ENCODE results near the gene HJV. TPM values are rescaled to one million over a fixed set of nuclear protein-coding genes. Genes with fewer than 3 reads are reported as not detected.

HJV gene
- total and polyA plus RNA-seq, 2 of the 8 experiments (the other 6 are each of a cell fraction or from before 2014, with no cell fraction given): 0.32 to 0.70 TPM

DNA sequence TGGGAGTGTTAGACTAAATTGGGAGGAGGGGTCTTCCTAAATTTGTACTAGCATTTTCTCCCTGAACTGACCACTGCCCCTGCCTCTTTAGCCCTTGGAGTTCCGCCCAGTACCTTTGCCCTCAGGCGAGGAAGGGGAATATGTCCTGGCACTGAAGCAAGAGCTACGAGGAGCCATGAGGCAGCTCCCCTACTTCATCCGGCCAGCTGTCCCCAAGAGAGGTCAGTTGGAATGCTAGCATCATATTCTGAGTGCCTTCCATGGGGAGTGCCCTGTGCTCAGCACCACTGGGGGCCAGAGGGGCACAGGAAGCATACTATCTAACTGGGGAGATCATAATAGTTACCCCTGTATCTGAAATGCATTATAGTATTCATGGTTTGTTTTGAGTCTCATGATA, 46.3 kb downstream of the HJV start:
- Histone ChIP-seq H3K27ac (ENCODE audit: low read depth, low read length) (no peak overlapping the region), H4K8ac (ENCODE audit: extremely low read depth, insufficient read depth, low read length) (no peak overlapping the region), H3K56ac (replicated peaks; ENCODE audit: insufficient read length, low read depth, low read length) (no peak overlapping the region), H3K4me1 (replicated peaks in 1 of 4; ENCODE audit: control insufficient read depth in 3 of 4, insufficient read depth in 4 of 4, low read length in 3 of 4) (peaks cover 4 to 18% (median 13%) of the 10 kb centered on the region in 4 experiments; a peak in 5 of 7 replicates), H3K23ac (ENCODE audit: insufficient read length) (no peak overlapping the region), H3K4ac (replicated peaks; ENCODE audit: insufficient read length, low read depth, low read length) (no peak overlapping the region), H3K4me3 (ENCODE audit: extremely low read depth in 1 of 4, insufficient read depth in 2 of 4, low read depth in 3 of 4, low read length in 4 of 4) (no peak overlapping the region), H2AFZ (ENCODE audit: low read length) (no peak overlapping the region), H3K79me2 (ENCODE audit: control insufficient read depth in 1 of 2, insufficient read depth in 2 of 2, low read length in 2 of 2) (no peaks in the 10 kb centered on the region), H2BK12ac (ENCODE audit: low read depth, low read length) (no peak overlapping the region), H3K4me2 (ENCODE audit: insufficient read depth in 1 of 2, low read depth in 2 of 2, low read length in 2 of 2) (no peak overlapping the region), H3K23me2 (ENCODE audit: low read depth, low read length) (peaks cover 3% of the 10 kb centered on the region; the same call in 1 of the 2 replicates), H4K20me1 (replicated peaks in 1 of 2; ENCODE audit: control insufficient read depth in 1 of 2, insufficient read depth in 2 of 2, low read length in 2 of 2) (no peaks in the 10 kb centered on the region), H3K27me3 (replicated peaks in 1 of 4; ENCODE audit: control insufficient read depth in 3 of 4, extremely low read depth in 1 of 4, insufficient read depth in 3 of 4, low read length in 3 of 4) (no peaks in the 10 kb centered on the region), H3K36me3 (ENCODE audit: control insufficient read depth in 2 of 4, insufficient read depth in 4 of 4, low read length in 3 of 4) (no peaks in the 10 kb centered on the region), H2BK15ac (ENCODE audit: low read length) (no peak overlapping the region), H3K14ac (ENCODE audit: insufficient read length) (no peak overlapping the region), H2AK5ac (ENCODE audit: low read depth, low read length) (no peak overlapping the region), H3K9ac (replicated peaks in 1 of 4; ENCODE audit: extremely low read depth in 1 of 4, low read depth in 3 of 4, low read length in 3 of 4) (no peak overlapping the region), H2BK20ac (ENCODE audit: low read length) (no peak overlapping the region), H3K79me1 (ENCODE audit: low read depth, low read length) (no peaks in the 10 kb centered on the region), H4K5ac (ENCODE audit: insufficient read length, low read depth, low read length) (no peak overlapping the region), H3K18ac (ENCODE audit: extremely low read depth, low read length) (no peak overlapping the region), H3K9me3 (ENCODE audit: insufficient read depth in 2 of 2, low read depth in 1 of 2, low read length in 1 of 2) (no peaks in the 10 kb centered on the region), H2BK5ac (ENCODE audit: low read depth, low read length) (no peak overlapping the region), H2BK120ac (replicated peaks; ENCODE audit: low read depth, low read length) (no peak overlapping the region), H4K91ac (replicated peaks; ENCODE audit: insufficient read length, low read length) (no peak overlapping the region)
- POLR2A ChIA-PET (ENCODE audit: partially characterized antibody): interaction anchor here (1.0 to 1.2 kb wide), 2 partner anchors 15 to 18 kb away, joined by 3 read pairs; no protein-coding TSS in a partner anchor
- FAIRE-seq: no peak
- DNase-seq (ENCODE audit: low read depth in 1 of 2, low spot score in 2 of 2): no peak
- CTCF ChIA-PET (ENCODE audit: partially characterized antibody): interaction anchor here (2.0 to 8.7 kb wide), 4 partner anchors 17 to 83 kb away, joined by 6 to 152 read pairs (median 46); partner anchors contain the start of gene LIX1L
- WGBS, 2 experiments (ENCODE audit: extremely low coverage in 1 of 2, insufficient coverage in 1 of 2, insufficient read length in 1 of 2, insufficient replicate concordance in 2 of 2, low coverage in 1 of 2, low lambda C conversion rate in 2 of 2, missing lambda C conversion rate in 1 of 2): 86% methylated on average over 4 of the region's 4 CpGs; no CpG with 5 or more reads in 1 of the 2 experiments
- TF ChIP-seq JUN (IDR thresholded peaks at IDR 0.05; ENCODE audit: low read depth, low read length): no peak
- TF ChIP-seq, protein P1, sequence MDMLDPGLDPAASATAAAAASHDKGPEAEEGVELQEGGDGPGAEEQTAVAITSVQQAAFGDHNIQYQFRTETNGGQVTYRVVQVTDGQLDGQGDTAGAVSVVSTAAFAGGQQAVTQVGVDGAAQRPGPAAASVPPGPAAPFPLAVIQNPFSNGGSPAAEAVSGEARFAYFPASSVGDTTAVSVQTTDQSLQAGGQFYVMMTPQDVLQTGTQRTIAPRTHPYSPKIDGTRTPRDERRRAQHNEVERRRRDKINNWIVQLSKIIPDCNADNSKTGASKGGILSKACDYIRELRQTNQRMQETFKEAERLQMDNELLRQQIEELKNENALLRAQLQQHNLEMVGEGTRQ (IDR thresholded peaks at IDR 0.05; ENCODE audit: low read length): no peak
- TF ChIP-seq POLR2A (IDR thresholded peaks at IDR 0.05; ENCODE audit: control extremely low read depth in 1 of 2, low read depth in 2 of 2, low read length in 2 of 2): no peak
- TF ChIP-seq POU5F1 (IDR thresholded peaks at IDR 0.05; ENCODE audit: low read depth, low read length): no peak
- TF ChIP-seq, protein P2, sequence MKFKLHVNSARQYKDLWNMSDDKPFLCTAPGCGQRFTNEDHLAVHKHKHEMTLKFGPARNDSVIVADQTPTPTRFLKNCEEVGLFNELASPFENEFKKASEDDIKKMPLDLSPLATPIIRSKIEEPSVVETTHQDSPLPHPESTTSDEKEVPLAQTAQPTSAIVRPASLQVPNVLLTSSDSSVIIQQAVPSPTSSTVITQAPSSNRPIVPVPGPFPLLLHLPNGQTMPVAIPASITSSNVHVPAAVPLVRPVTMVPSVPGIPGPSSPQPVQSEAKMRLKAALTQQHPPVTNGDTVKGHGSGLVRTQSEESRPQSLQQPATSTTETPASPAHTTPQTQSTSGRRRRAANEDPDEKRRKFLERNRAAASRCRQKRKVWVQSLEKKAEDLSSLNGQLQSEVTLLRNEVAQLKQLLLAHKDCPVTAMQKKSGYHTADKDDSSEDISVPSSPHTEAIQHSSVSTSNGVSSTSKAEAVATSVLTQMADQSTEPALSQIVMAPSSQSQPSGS (IDR thresholded peaks at IDR 0.05; ENCODE audit: low read length): no peak
- no peak for TF ChIP-seq EZH2 (IDR thresholded peaks at IDR 0.05; ENCODE audit: low read depth, low read length, severe bottlenecking)
- no peak for TF ChIP-seq CREB1 (IDR thresholded peaks at IDR 0.05)
- no peak for TF ChIP-seq SP2 (IDR thresholded peaks at IDR 0.05; ENCODE audit: low read length)
- no peak for TF ChIP-seq CHD1 (IDR thresholded peaks at IDR 0.05; ENCODE audit: low read depth, low read length)
- TF ChIP-seq GABPA (IDR thresholded peaks at IDR 0.05; ENCODE audit: borderline replicate concordance, insufficient read depth, low read length): no peak
- no peak for TF ChIP-seq RFX5 (IDR thresholded peaks at IDR 0.05; ENCODE audit: borderline replicate concordance, low read depth, low read length)
- no peak for TF ChIP-seq POLR2AphosphoS5 (IDR thresholded peaks at IDR 0.05; ENCODE audit: low read depth, low read length)
- no peak for TF ChIP-seq TAF1 (IDR thresholded peaks at IDR 0.05; ENCODE audit: low read depth, low read length)
